Loucy (cell line): Measurements from ENCODE around the gene CFAP126.
A peak's percentile ranks its signal among the peaks of the same experiment; 100 is the strongest.

Experiments used
- H2AFZ ChIP-seq: fragments of 200-600 bp; sonication (generic); 2 replicates; pipeline ENCODE4 v1.6.0; 2016; ENCODE audit warnings: antibody characterized with exemption, mild to moderate bottlenecking, low read length, moderate library complexity
- H3F3A ChIP-seq: fragments of 200-600 bp; 2 replicates; pipeline ENCODE4 v1.6.0; 2016; ENCODE audit warnings: antibody characterized with exemption, low read depth, mild to moderate bottlenecking
- H3K27me3 ChIP-seq: fragments of 200-600 bp; sonication (generic); 2 replicates; pipeline ENCODE4 v1.6.1; 2014; ENCODE audit warnings: low read length, mild to moderate bottlenecking; ENCODE audit not compliant: insufficient read depth, poor library complexity, severe bottlenecking
- H3K36me3 ChIP-seq: fragments of 200-600 bp; sonication (generic); 2 replicates; pipeline ENCODE4 v1.6.1; 2016; ENCODE audit warnings: low read length; ENCODE audit not compliant: insufficient read depth
- H3K4me1 ChIP-seq: fragments of 200-600 bp; sonication (generic); 2 replicates; pipeline ENCODE4 v1.5.1; 2014; ENCODE audit warnings: low read length, mild to moderate bottlenecking; ENCODE audit not compliant: insufficient read depth, poor library complexity, severe bottlenecking
- H3K4me2 ChIP-seq: fragments of 200-600 bp; sonication (generic); 2 replicates; pipeline ENCODE4 v1.6.0; 2014; ENCODE audit warnings: antibody characterized with exemption, low read length, low read depth, mild to moderate bottlenecking; ENCODE audit not compliant: poor library complexity, severe bottlenecking
- H3K4me3 ChIP-seq: fragments of 200-600 bp; sonication (generic); 2 replicates; pipeline ENCODE4 v1.5.1; 2014; ENCODE audit warnings: low read length, mild to moderate bottlenecking, mixed read lengths; ENCODE audit not compliant: poor library complexity, severe bottlenecking
- H3K79me2 ChIP-seq: fragments of 200-600 bp; sonication (generic); 2 replicates; pipeline ENCODE4 v1.6.1; 2014; ENCODE audit warnings: low read length; ENCODE audit not compliant: insufficient read depth
- H3K9ac ChIP-seq: fragments of 200-600 bp; sonication (generic); 2 replicates; pipeline ENCODE4 v1.6.0; 2014; ENCODE audit warnings: mild to moderate bottlenecking, low read depth, low read length, moderate library complexity; ENCODE audit not compliant: poor library complexity, severe bottlenecking
- H3K9me2 ChIP-seq: fragments of 200-600 bp; sonication (generic); replicated peaks from 2 replicates; pipeline ENCODE4 v1.6.1; 2016; ENCODE audit warnings: low read depth, low read length, mixed read lengths
- H3K9me3 ChIP-seq: fragments of 200-600 bp; sonication (generic); 2 replicates; pipeline ENCODE4 v1.6.1; 2014; ENCODE audit warnings: mild to moderate bottlenecking, antibody characterized with exemption, low read length, low read depth; ENCODE audit not compliant: insufficient read depth
- H4K20me1 ChIP-seq: fragments of 200-600 bp; sonication (generic); 2 replicates; pipeline ENCODE4 v1.6.0; 2014; ENCODE audit warnings: antibody characterized with exemption, low read length, mild to moderate bottlenecking; ENCODE audit not compliant: insufficient read depth, poor library complexity, severe bottlenecking
- CTCF ChIP-seq: fragments of 200-600 bp; sonication (generic); conservative IDR thresholded peaks from 2 replicates; pipeline ENCODE4 v1.5.1; 2014; ENCODE audit warnings: mild to moderate bottlenecking, antibody characterized with exemption, low read length
- EZH2phosphoT487 ChIP-seq: fragments of 200-600 bp; IDR thresholded peaks from 2 replicates; pipeline ENCODE4 v1.6.1; 2018; ENCODE audit warnings: antibody characterized with exemption, mild to moderate bottlenecking, moderate library complexity, borderline replicate concordance

The CFAP126 gene

GRCh38 chr1:161382214-161383019, 14.7 kb upstream of the CFAP126 start:
- Histone ChIP-seq H3K79me2 (no peaks in the 10 kb centered on the region), H3F3A (no peaks in the 10 kb centered on the region), H3K27me3 (no peaks in the 10 kb centered on the region), H3K4me2 (no peak overlapping the region), H3K4me1 (no peaks in the 10 kb centered on the region), H2AFZ (peak overlapping the region; percentile 75), H3K9me2 (no peaks in the 10 kb centered on the region), H4K20me1 (no peaks in the 10 kb centered on the region), H3K9ac (no peak overlapping the region), H3K9me3 (no peaks in the 10 kb centered on the region), H3K4me3 (no peak overlapping the region), H3K36me3 (no peaks in the 10 kb centered on the region)
- TF ChIP-seq CTCF (peak; percentile 70), EZH2phosphoT487 (no peak)

GRCh38 chr1:161381707-161382106, 14.0 kb upstream of the CFAP126 start:
- no peaks in the 10 kb centered on the region for H3K9me3 ChIP-seq
- H3F3A ChIP-seq: no peaks in the 10 kb centered on the region
- no peaks in the 10 kb centered on the region for H3K79me2 ChIP-seq
- no peak overlapping the region for H3K4me3 ChIP-seq
- no peaks in the 10 kb centered on the region for H3K4me1 ChIP-seq
- no peaks in the 10 kb centered on the region for H3K9me2 ChIP-seq
- no peaks in the 10 kb centered on the region for H4K20me1 ChIP-seq
- no peak overlapping the region for H3K9ac ChIP-seq
- H3K36me3 ChIP-seq: no peaks in the 10 kb centered on the region
- H3K27me3 ChIP-seq: no peaks in the 10 kb centered on the region
- no peak overlapping the region for H3K4me2 ChIP-seq
- no peak overlapping the region for H2AFZ ChIP-seq
- TF ChIP-seq CTCF (no peak), EZH2phosphoT487 (no peak)

- Histone ChIP-seq H3F3A (no peaks in the 10 kb centered on the region), H3K4me3 (no peak overlapping the region), H3K27me3 (no peaks in the 10 kb centered on the region), H3K36me3 (no peaks in the 10 kb centered on the region), H3K4me1 (no peaks in the 10 kb centered on the region), H3K9ac (no peak overlapping the region), H4K20me1 (no peaks in the 10 kb centered on the region), H3K79me2 (no peaks in the 10 kb centered on the region), H2AFZ (no peak overlapping the region), H3K4me2 (no peak overlapping the region), H3K9me3 (no peaks in the 10 kb centered on the region), H3K9me2 (no peaks in the 10 kb centered on the region)
- TF ChIP-seq EZH2phosphoT487: no peak
- TF ChIP-seq CTCF: no peak
Observed at GRCh38 chr1:161379071-161379470, 11.4 kb upstream of the CFAP126 start.
